CD4-positive, alpha-beta T cell treated with Interleukin-17A for 4 hours (primary cell): ENCODE data around the gene ANKRD24.
"Not testable (repeated sequence)": the region's sequence is repeated elsewhere in the genome, so short reads cannot be mapped to it uniquely, and the experiment has no call there.

Experiments
- DNase-seq: peaks from one replicate; pipeline ENCODE4 v3.0.0-alpha.2; 2020; ENCODE audit warnings: mixed read lengths

ANKRD24 gene

GRCh38 chr19:4199699-4200293, 17.3 kb downstream of the ANKRD24 start:
- DNase-seq, result no peak

- no peak for DNase-seq
These were observed 18.6 kb downstream of the ANKRD24 start for GRCh38 chr19:4200940-4201542.

- no peak for DNase-seq
These were observed 19.3 kb downstream of the ANKRD24 start for GRCh38 chr19:4201798-4202197.

GRCh38 chr19:4206818-4207484, 24.5 kb downstream of the ANKRD24 start:
- DNase-seq, result no peak

GRCh38 chr19:4208385-4209094, 26.1 kb downstream of the ANKRD24 start:
- DNase-seq, result no peak

- DNase-seq, result no peak
These were observed 27.8 kb downstream of the ANKRD24 start for GRCh38 chr19:4210166-4210731.

GRCh38 chr19:4213116-4213515, 30.6 kb downstream of the ANKRD24 start:
- DNase-seq, result no peak

- DNase-seq, result no peak
These were observed 33.3 kb downstream of the ANKRD24 start for GRCh38 chr19:4215807-4216206.

GRCh38 chr19:4216846-4217245, 34.4 kb downstream of the ANKRD24 start:
- DNase-seq, result no peak

GRCh38 chr19:4217429-4218264, 35.2 kb downstream of the ANKRD24 start:
- DNase-seq, result no peak

GRCh38 chr19:4218523-4218922, 36.0 kb downstream of the ANKRD24 start:
- DNase-seq, result not testable (repeated sequence)

- no peak for DNase-seq
These were observed 37.7 kb downstream of the ANKRD24 start for GRCh38 chr19:4220188-4220587.

GRCh38 chr19:4224470-4224869, 42.0 kb downstream of the ANKRD24 start:
- no peak for DNase-seq

- no peak for DNase-seq
These were observed 43.4 kb downstream of the ANKRD24 start for GRCh38 chr19:4225885-4226284.

GRCh38 chr19:4227771-4228170, 45.3 kb downstream of the ANKRD24 start:
- DNase-seq, result no peak

- DNase-seq, result no peak
These were observed 46.3 kb downstream of the ANKRD24 start for GRCh38 chr19:4228765-4229178.

- no peak for DNase-seq
These were observed 46.9 kb downstream of the ANKRD24 start, which contains the start of gene EBI3 for GRCh38 chr19:4229179-4229931. Gene EBI3 (plus strand): TSS chr19:4229523. CDS start chr19:4229551, 28 bp downstream.

- not testable (repeated sequence) for DNase-seq
These were observed 47.7 kb downstream of the ANKRD24 start for GRCh38 chr19:4230237-4230636.

- not testable (repeated sequence) for DNase-seq
These were observed 49.0 kb downstream of the ANKRD24 start for GRCh38 chr19:4231521-4231920.

GRCh38 chr19:4232139-4232538, 49.6 kb downstream of the ANKRD24 start:
- DNase-seq, result not testable (repeated sequence)

GRCh38 chr19:4232614-4233281, 50.3 kb downstream of the ANKRD24 start:
- no peak for DNase-seq
